Stimulated activated CD4-positive, alpha-beta T cell treated with anti-CD3 and anti-CD28 coated beads, Interleukin-15, amount 100 ng/mL, for 48 hours (primary cell): Measurements from ENCODE around the gene VN1R5.

Source experiments
- DNase-seq, 2 donors: peaks; one replicate each; pipeline ENCODE4 v3.0.0-alpha.2; 2020; ENCODE audit warnings: low read depth in 2 of 2

The VN1R5 gene

GRCh38 chr1:247300491-247301175 lies 44.8 kb downstream of the VN1R5 start:
- no peak for DNase-seq

GRCh38 chr1:247301176-247301540 lies 45.3 kb downstream of the VN1R5 start:
- DNase-seq = no peak

GRCh38 chr1:247303216-247303615 lies 47.3 kb downstream of the VN1R5 start:
- DNase-seq = no peak

GRCh38 chr1:247304031-247304430 lies 48.2 kb downstream of the VN1R5 start:
- no peak for DNase-seq
